ENCODE results near the gene RAF1.

DNA sequence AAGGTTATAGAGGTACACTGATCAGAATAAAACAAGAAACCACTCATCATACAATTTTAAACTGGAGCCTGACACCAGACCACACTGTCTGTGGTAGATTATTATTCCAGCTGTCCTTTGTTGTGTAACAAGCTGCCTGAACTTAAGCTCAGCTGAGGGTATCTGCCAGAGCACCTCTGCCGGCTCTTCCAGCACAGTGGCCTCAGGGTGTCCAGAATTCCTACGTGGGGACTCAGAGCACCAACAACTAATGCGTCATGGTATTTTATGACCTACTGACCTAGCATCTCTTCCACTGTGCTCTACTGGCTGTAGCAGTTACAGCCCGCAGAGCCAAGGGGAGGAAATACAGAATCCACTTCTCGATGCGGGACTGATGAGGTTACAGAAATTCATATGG lies 15.6 kb upstream of the RAF1 start:
- TF ChIP-seq CTCF (IDR thresholded peaks at IDR 0.05) (no peak), RCOR1 (IDR thresholded peaks at IDR 0.05; ENCODE audit: low read depth, low read length) (no peak), HDAC2 (IDR thresholded peaks at IDR 0.05) (no peak)

All from A549 (cell line).